SW480 (cell line): ENCODE measurements around the gene GRIN1.

Source experiments
- DNase-seq: peaks from one replicate; pipeline ENCODE4 v3.0.0-alpha.2; 2016; ENCODE audit warnings: low spot score

The GRIN1 gene

DNA sequence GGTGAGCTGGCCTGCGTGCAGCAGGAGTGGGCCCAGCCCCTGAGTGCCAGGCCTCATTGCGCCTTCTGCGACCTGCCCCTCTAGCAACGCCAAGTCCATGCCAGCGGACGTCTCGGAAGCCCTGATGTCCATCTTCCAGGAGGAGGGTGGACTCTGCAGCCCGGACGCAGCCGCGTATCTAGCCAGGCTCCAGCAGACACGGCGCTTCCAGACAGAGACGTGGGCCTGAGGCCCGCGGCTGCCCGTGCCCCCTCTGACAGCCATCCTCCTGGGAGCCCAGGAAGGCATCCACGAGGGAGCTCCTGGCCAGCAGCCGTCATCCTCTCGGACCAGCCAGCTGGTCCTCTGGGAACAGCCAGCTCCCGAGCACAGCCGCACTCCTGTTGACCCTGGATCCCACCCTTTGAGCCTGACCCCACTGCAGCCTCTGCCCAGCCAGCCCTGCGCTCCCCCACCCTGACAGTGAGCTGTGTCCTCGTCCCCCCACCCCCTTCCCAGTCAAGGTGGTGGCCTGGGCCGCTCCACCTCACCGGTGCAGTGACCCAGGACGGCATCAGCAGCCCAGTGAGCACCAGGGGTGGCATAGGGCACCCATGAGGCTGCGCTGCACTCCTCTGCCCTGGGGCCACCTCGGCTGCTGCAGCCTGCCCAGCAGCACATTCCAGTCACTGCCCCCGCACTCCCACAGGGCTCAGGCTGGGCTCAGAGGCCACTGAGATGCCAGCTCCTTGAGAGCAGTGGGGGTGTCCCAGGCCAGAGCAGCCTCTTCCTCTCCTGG lies 77.4 kb downstream of the GRIN1 start:
- DNase-seq = no peak

DNA sequence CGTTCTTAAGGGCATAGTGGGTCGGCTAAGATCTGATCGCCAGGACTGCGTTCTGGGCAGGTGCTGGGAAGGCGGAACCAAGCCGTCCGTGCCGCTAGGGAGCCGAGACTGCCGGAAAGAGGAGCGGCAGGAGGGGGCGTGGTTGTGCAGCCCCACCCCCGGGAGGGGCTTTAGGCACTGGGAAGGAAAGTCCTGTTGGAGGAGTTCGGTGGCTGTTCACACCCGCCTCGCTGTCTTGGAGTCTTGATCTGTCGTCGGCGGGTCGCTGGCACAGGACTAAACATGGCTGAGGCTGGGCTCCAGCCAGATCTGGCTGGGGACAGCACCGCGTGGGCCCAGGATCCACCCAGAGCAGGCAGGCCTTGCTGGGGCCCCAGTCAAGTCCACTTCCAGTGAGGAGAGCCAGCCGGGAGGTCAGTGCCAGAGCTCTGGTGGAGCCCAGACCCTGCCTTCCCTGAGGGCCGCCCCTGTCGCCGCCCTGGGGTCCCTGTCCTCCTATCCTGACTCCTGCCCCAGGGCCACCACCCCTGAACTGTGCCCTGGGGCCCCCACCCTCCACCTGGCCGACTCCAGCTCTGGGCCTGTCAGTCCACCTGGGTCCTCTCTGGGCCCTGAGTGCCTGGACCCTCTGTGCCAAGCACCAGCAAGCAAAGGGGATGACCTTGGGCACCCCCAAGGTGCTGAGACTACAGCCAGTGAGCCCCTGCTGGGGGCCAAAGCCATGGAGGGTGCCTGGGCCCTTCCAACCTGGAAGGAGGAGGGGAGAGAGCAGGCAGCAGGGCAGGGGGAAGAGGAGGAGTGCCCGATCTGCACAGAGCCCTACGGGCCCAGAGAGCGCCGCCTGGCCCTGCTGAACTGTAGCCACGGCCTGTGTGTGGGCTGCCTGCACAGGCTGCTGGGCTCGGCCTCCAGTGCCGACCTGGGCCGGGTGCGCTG lies 78.6 kb downstream of the GRIN1 start:
- peak; percentile 76 for DNase-seq

GRCh38 chr9:137218212-137218753 lies 79.3 kb downstream of the GRIN1 start:
- DNase-seq = no peak
